HepG2 (cell line): ENCODE data around the gene SMYD4. TPM values are rescaled to one million over a fixed set of nuclear protein-coding genes. Genes with fewer than 3 reads are reported as not detected.

ENCODE experiments used
- ATAC-seq: fragments of 200-7000 bp; cut with Tn5 transposase; 3 replicates; pipeline ENCODE4 v1.9.1; 2020; ENCODE audit warnings: mild to moderate bottlenecking, moderate library complexity
- BruUV-seq: library from RNA; stranded (reverse); fragments of 400-500 nt; replicated peaks from 2 replicates; lab custom pipeline; 2021; lab: Mats Ljungman, UMichigan
- CTCF ChIA-PET: fragments of 300-600 bp; formaldehyde crosslinking; extraction: SDS; loops from one replicate; lab custom pipeline; 2021; ENCODE audit warnings: low total read pairs, inconsistent platforms, low intra/inter-chr PET ratio; lab: Yijun Ruan, JAX
- POLR2A ChIA-PET: fragments of 350-600 bp; sonication (Branson Sonifier 250); formaldehyde crosslinking; loops from one replicate; lab custom pipeline; 2020; ENCODE audit warnings: antibody characterized with exemption, inconsistent platforms; lab: Yijun Ruan, JAX
- DNase-seq: peaks from one replicate; pipeline ENCODE4 v3.0.0-alpha.2; 2015; ENCODE audit warnings: low spot score
- FAIRE-seq: peaks from 3 replicates; lab custom pipeline; 2011; peaks lifted over from hg19 to GRCh38; lab: Jason Lieb, UNC
- H2AFZ ChIP-seq: one replicate; pipeline ENCODE4 v1.6.1; 2011; ENCODE audit warnings: low read length, inconsistent platforms
- H3K27ac ChIP-seq: fragments of 300-600 bp; 3 replicates; pipeline ENCODE4 v1.8.0; 2011; ENCODE audit warnings: mixed run types, mild to moderate bottlenecking, mixed read lengths, low read length, inconsistent platforms; ENCODE audit not compliant: insufficient read depth; ENCODE audit errors: extremely low read length
- H3K27me3 ChIP-seq, 2 experiments: fragments of 200-600 bp in 1 of 2; 2 replicates in 1 of 2; 3 replicates in 1 of 2; pipeline versions ENCODE4 v1.6.0 to v1.8.0; 2011; ENCODE audit warnings: low read length in 2 of 2, mild to moderate bottlenecking in 2 of 2, moderate library complexity in 2 of 2, inconsistent platforms in 1 of 2; ENCODE audit not compliant: insufficient read depth in 2 of 2, control insufficient read depth in 1 of 2
- H3K36me3 ChIP-seq, 2 experiments: fragments of 200-600 bp in 1 of 2; replicated peaks in 1 of 2; 2 replicates in 1 of 2; 3 replicates in 1 of 2; pipeline versions ENCODE4 v1.5.1 to v1.8.0; 2011; ENCODE audit warnings: low read length in 2 of 2, inconsistent platforms in 1 of 2; ENCODE audit not compliant: insufficient read depth in 2 of 2, control insufficient read depth in 1 of 2
- H3K4me1 ChIP-seq: 2 replicates; pipeline ENCODE4 v1.5.1; 2012; ENCODE audit warnings: low read length, inconsistent platforms; ENCODE audit not compliant: insufficient read depth
- H3K4me2 ChIP-seq: 2 replicates; pipeline ENCODE4 v1.6.0; 2011; ENCODE audit warnings: low read depth, low read length, inconsistent platforms
- H3K4me3 ChIP-seq, 3 experiments: fragments of 200-600 bp in 1 of 3; sonication (generic), shearing (Covaris generic) in 1 of 3; replicated peaks in 1 of 3; 2 replicates each; pipeline ENCODE4 v1.5.1; 2011 to 2016; ENCODE audit warnings: low read length in 3 of 3, inconsistent platforms in 2 of 3, low read depth in 2 of 3, mild to moderate bottlenecking in 2 of 3, control low read depth in 1 of 3, mixed read lengths in 1 of 3; ENCODE audit not compliant: insufficient read depth in 1 of 3
- H3K79me2 ChIP-seq: one replicate; pipeline ENCODE4 v1.6.1; 2011; ENCODE audit warnings: low read length, inconsistent platforms; ENCODE audit not compliant: insufficient read depth
- H3K9ac ChIP-seq: 2 replicates; pipeline ENCODE4 v1.6.0; 2011; ENCODE audit warnings: mild to moderate bottlenecking, low read depth, low read length, inconsistent platforms; ENCODE audit not compliant: insufficient read depth
- H3K9me3 ChIP-seq: 2 replicates; pipeline ENCODE4 v1.5.1; 2012; ENCODE audit warnings: mild to moderate bottlenecking, low read length
- H4K20me1 ChIP-seq: 2 replicates; pipeline ENCODE4 v1.6.0; 2011; ENCODE audit warnings: inconsistent platforms, mild to moderate bottlenecking, low read length, moderate library complexity; ENCODE audit not compliant: insufficient read depth
- EHMT2 ChIP-seq: fragments of 200-600 bp; sonication (generic); IDR thresholded peaks from 2 replicates; pipeline ENCODE4 v1.7.0; 2017; ENCODE audit warnings: antibody characterized with exemption, low read depth, low read length, borderline replicate concordance
- EZH2 ChIP-seq: conservative IDR thresholded peaks from 2 replicates; pipeline ENCODE4 v1.6.1; 2012; ENCODE audit warnings: mild to moderate bottlenecking, low read depth, low read length, moderate library complexity
- GATAD2A ChIP-seq: IDR thresholded peaks from 2 replicates; pipeline ENCODE4 v1.6.1; 2016
- ISL2 ChIP-seq: sonication (generic); formaldehyde crosslinking; IDR thresholded peaks from 2 replicates; pipeline ENCODE4 v1.5.0; 2020; ENCODE audit warnings: missing genetic modification reagents
- KAT7 ChIP-seq: IDR thresholded peaks from 2 replicates; pipeline ENCODE4 v1.6.1; 2018; ENCODE audit warnings: borderline replicate concordance, missing compliant biosample characterization
- PPARG ChIP-seq: conservative IDR thresholded peaks from 2 replicates; pipeline ENCODE4 v1.6.1; 2016; ENCODE audit warnings: missing biosample characterization, missing genetic modification reagents
- ZNF232 ChIP-seq: sonication (generic); formaldehyde crosslinking; IDR thresholded peaks from 2 replicates; pipeline ENCODE4 v1.4.0; 2020; ENCODE audit warnings: missing genetic modification reagents, borderline replicate concordance
- ZNF777 ChIP-seq: sonication (generic); formaldehyde crosslinking; IDR thresholded peaks from 2 replicates; pipeline ENCODE4 v1.4.0; 2020; ENCODE audit warnings: missing genetic modification reagents
- ZNF788 ChIP-seq: sonication (generic); formaldehyde crosslinking; IDR thresholded peaks from 2 replicates; pipeline ENCODE4 v1.5.0; 2020; ENCODE audit warnings: mild to moderate bottlenecking, missing genetic modification reagents, borderline replicate concordance
- ZNF841 ChIP-seq: sonication (generic); formaldehyde crosslinking; IDR thresholded peaks from 2 replicates; pipeline ENCODE4 v1.8.1; 2023; ENCODE audit warnings: missing genetic modification reagents, borderline replicate concordance
- WGBS: methylation state at CpG from one replicate; pipeline ENCODE4 v1.1.6; 2017; ENCODE audit warnings: low lambda C conversion rate; 5-methylcytosine and 5-hydroxymethylcytosine counted together
- in situ Hi-C: cut with HindIII; loops from 2 replicates; pipeline ENCODE4 v1.10.0; 2017; ENCODE audit warnings: low pct_unique_long_range_greater_than_20kb; ENCODE audit not compliant: extremely low pct_ligation_motif_present
- intact Hi-C: fragments of 100-400 bp; cut with micrococcal nuclease; formaldehyde crosslinking; loops from one replicate; pipeline ENCODE4 v1.10.0; 2022; ENCODE audit not compliant: unreplicated experiment
- polyA plus RNA-seq, 8 experiments: library from polyadenylated mRNA; depleted of rRNA in 3 of 8; stranded (reverse) in 7 of 8; unstranded in 1 of 8; fragments of >200 nt; fragmentation: Illumina TruSeq in 4 of 8; extraction: Trizol in 4 of 8; gene quantifications; 2 replicates each; pipeline versions ENCODE4 v1.2.1 to v1.2.3, GENCODE V29; 2011 to 2016; ENCODE audit warnings: low read depth in 4 of 8, missing spikeins in 1 of 8, mixed read lengths in 1 of 8; ENCODE audit not compliant: insufficient read depth in 1 of 8
- total RNA-seq, 5 experiments: library from RNA; depleted of rRNA; stranded (reverse); fragments of >200 nt; fragmentation: Illumina TruSeq; extraction: Trizol; gene quantifications; 2 replicates each; pipeline ENCODE4 v1.2.3, GENCODE V29; 2016; ENCODE audit warnings: low read depth in 1 of 5
- TF ChIP-seq, protein P1 (sequence below): sonication (generic); formaldehyde crosslinking; IDR thresholded peaks from 2 replicates; pipeline ENCODE4 v1.8.1; 2023; ENCODE audit warnings: mild to moderate bottlenecking, moderate library complexity, missing genetic modification reagents
- TF ChIP-seq, protein P2 (sequence below): IDR thresholded peaks from 2 replicates; pipeline ENCODE4 v1.6.1; 2016; ENCODE audit warnings: missing biosample characterization, missing genetic modification reagents, low read depth

SMYD4 gene
- total and polyA plus RNA-seq, 2 of the 13 experiments (the other 11 are each of a cell fraction or from before 2014, with no cell fraction given), result 7.4 to 11.3 TPM

GRCh38 chr17:1783834-1784611 lies 45.7 kb downstream of the SMYD4 start (continued):
- TF ChIP-seq PPARG (CRISPR knock-in tag) (0 out of 2 replicates have a peak, but pooled peaks have one; percentile 33), GATAD2A (0 out of 2 replicates have a peak, but pooled peaks have one; percentile 30), ISL2 (CRISPR knock-in tag) (peak; percentile 44; the same call in 1 of the 2 replicates), ZNF841 (CRISPR knock-in tag) (no peak)
- TF ChIP-seq, protein P1, sequence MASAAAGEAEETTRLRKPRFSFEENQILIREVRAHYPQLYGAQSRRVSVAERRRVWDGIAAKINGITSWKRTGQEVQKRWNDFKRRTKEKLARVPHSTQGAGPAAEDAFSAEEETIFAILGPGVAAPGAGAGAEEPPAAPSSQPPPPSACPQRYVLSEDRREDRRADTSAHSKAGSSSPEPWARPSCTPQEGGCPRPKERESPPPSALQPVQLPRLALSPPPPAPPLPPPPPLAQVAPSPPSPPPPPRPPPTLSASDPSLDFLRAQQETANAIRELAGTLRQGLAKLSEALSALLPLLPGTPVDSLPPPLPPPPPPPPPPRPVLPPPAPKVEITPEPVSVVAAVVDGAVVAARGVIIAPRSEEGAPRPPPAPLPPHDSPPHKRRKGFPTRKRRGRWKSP (CRISPR knock-in tag), result 0 out of 2 replicates have a peak, but pooled peaks have one; percentile 32
- TF ChIP-seq, all 625 proteins: peak for 37

- ChIA-PET POLR2A (interaction anchor here (0.9 to 3.8 kb wide), 17 partner anchors 10 to 134 kb away, joined by 3 to 49 read pairs (median 7); partner anchors contain the start of genes RILP, SERPINF1, SERPINF2 and SMYD4), CTCF (interaction anchor here (1.3 to 2.0 kb wide), 4 partner anchors 27 to 114 kb away, joined by 3 to 24 read pairs (median 9); no protein-coding TSS in a partner anchor)
- Histone ChIP-seq H3K9ac (no peak overlapping the region), H2AFZ (no peak overlapping the region), H3K4me2 (no peak overlapping the region), H3K4me3 (no peak overlapping the region), H4K20me1 (no peaks in the 10 kb centered on the region), H3K36me3 (peaks cover 23 to 54% of the 10 kb centered on the region in 2 experiments), H3K79me2 (no peaks in the 10 kb centered on the region), H3K27ac (no peak overlapping the region), H3K27me3 (no peaks in the 10 kb centered on the region), H3K4me1 (peaks cover 7% of the 10 kb centered on the region), H3K9me3 (no peaks in the 10 kb centered on the region)
- intact Hi-C loops, result no loop called here
- ATAC-seq (no peak), DNase-seq (no peak), FAIRE-seq (no peak)
- BruUV-seq, result no TSS peak
- in situ Hi-C loops, result no loop called here
- WGBS, result 90% methylated on average over 17 of the region's 19 CpGs
- TF ChIP-seq KAT7 (CRISPR knock-in tag) (no peak), EHMT2 (no peak), ZNF777 (CRISPR knock-in tag) (no peak), ZNF232 (CRISPR knock-in tag) (no peak), EZH2 (no peak), ZNF788 (CRISPR knock-in tag) (no peak)
- TF ChIP-seq, protein P2, sequence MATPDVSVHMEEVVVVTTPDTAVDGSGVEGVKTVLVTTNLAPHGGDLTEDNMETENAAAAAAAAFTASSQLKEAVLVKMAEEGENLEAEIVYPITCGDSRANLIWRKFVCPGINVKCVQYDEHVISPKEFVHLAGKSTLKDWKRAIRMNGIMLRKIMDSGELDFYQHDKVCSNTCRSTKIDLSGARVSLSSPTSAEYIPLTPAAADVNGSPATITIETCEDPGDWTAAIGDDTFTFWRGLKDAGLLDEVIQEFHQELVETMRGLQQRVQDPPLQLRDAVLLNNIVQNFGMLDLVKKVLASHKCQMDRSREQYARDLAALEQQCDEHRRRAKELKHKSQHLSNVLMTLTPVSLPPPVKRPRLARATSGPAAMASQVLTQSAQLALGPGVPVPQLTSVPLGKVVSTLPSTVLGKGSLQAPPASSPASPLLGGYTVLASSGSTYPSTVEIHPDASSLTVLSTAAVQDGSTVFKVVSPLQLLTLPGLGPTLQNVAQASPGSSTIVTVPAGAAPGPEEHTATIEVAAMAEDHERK, result no peak
Observed at GRCh38 chr17:1783271-1783670, 46.4 kb downstream of the SMYD4 start.
